Measurements from ENCODE around the gene PARVB.

PARVB gene

GRCh38 chr22:44063462-44064371, 39.6 kb downstream of the PARVB start:
- no peak for DNase-seq

- DNase-seq = no peak
These were observed 42.9 kb downstream of the PARVB start for GRCh38 chr22:44067033-44067432.

- DNase-seq = no peak
These were observed 43.8 kb downstream of the PARVB start for GRCh38 chr22:44067901-44068300.

- no peak for DNase-seq
These were observed 44.5 kb downstream of the PARVB start for GRCh38 chr22:44068422-44069191.

- DNase-seq = no peak
These were observed 45.9 kb downstream of the PARVB start for GRCh38 chr22:44070029-44070428.

- no peak for DNase-seq
These were observed 47.8 kb downstream of the PARVB start for GRCh38 chr22:44071781-44072326.

GRCh38 chr22:44074337-44074984, 50.4 kb downstream of the PARVB start:
- no peak for DNase-seq

GRCh38 chr22:44075022-44075421, 50.9 kb downstream of the PARVB start:
- DNase-seq = no peak

- no peak for DNase-seq
These were observed 51.6 kb downstream of the PARVB start for GRCh38 chr22:44075670-44076069.

- no peak for DNase-seq
These were observed 52.7 kb downstream of the PARVB start for GRCh38 chr22:44076825-44077224.

- DNase-seq = no peak
These were observed 57.1 kb downstream of the PARVB start for GRCh38 chr22:44080936-44081861.

GRCh38 chr22:44082801-44083200, 58.7 kb downstream of the PARVB start:
- no peak for DNase-seq

- no peak for DNase-seq
These were observed 60.1 kb downstream of the PARVB start for GRCh38 chr22:44084044-44084772.

GRCh38 chr22:44085743-44086270, 61.7 kb downstream of the PARVB start:
- peak; percentile 64 for DNase-seq

- no peak for DNase-seq
These were observed 62.4 kb downstream of the PARVB start for GRCh38 chr22:44086271-44087088.

GRCh38 chr22:44087089-44087430, 63.0 kb downstream of the PARVB start:
- DNase-seq = no peak

GRCh38 chr22:44088976-44089570, 65.0 kb downstream of the PARVB start:
- DNase-seq = no peak

GRCh38 chr22:44089717-44090570, 65.8 kb downstream of the PARVB start:
- DNase-seq = no peak

GRCh38 chr22:44090571-44090905, 66.4 kb downstream of the PARVB start:
- no peak for DNase-seq

All from NCI-H510A (cell line).